GM23338 (cell line): ENCODE results near the gene SLC12A3. TPM values are rescaled to one million over a fixed set of nuclear protein-coding genes. Genes with fewer than 3 reads are reported as not detected.

Experiments used
- ATAC-seq: fragments of 200-7000 bp; cut with Tn5 transposase; 3 replicates; pipeline ENCODE4 v1.9.1; 2020
- DNase-seq: peaks from one replicate; pipeline ENCODE4 v3.0.0-alpha.2; 2015; ENCODE audit warnings: low spot score
- H2AFZ ChIP-seq: fragments of 200-600 bp; sonication (generic); 2 replicates; pipeline ENCODE4 v1.8.0; 2016; ENCODE audit warnings: antibody characterized with exemption, mild to moderate bottlenecking, moderate library complexity
- H3F3A ChIP-seq: fragments of 200-600 bp; sonication (generic); replicated peaks from 2 replicates; pipeline ENCODE4 v1.8.0; 2017; ENCODE audit warnings: antibody characterized with exemption, mixed run types, low read depth
- H3K27ac ChIP-seq: fragments of 200-600 bp; sonication (generic); 2 replicates; pipeline ENCODE4 v1.6.1; 2016; ENCODE audit warnings: low read depth
- H3K27me3 ChIP-seq: fragments of 200-600 bp; sonication (generic); 2 replicates; pipeline ENCODE4 v1.8.0; 2016; ENCODE audit warnings: mild to moderate bottlenecking, mixed run types, moderate library complexity; ENCODE audit not compliant: insufficient read depth
- H3K36me3 ChIP-seq: fragments of 200-600 bp; sonication (generic); 2 replicates; pipeline ENCODE4 v1.8.0; 2016; ENCODE audit warnings: mild to moderate bottlenecking; ENCODE audit not compliant: insufficient read depth
- H3K4me1 ChIP-seq: fragments of 200-600 bp; sonication (generic); 2 replicates; pipeline ENCODE4 v1.8.0; 2016; ENCODE audit warnings: mild to moderate bottlenecking, moderate library complexity; ENCODE audit not compliant: insufficient read depth
- H3K4me2 ChIP-seq: fragments of 200-600 bp; sonication (generic); 2 replicates; pipeline ENCODE4 v1.7.1; 2017; ENCODE audit warnings: mixed run types
- H3K4me3 ChIP-seq: fragments of 200-600 bp; sonication (generic); 2 replicates; pipeline ENCODE4 v1.6.1; 2016; ENCODE audit warnings: mixed run types
- H3K79me2 ChIP-seq: fragments of 200-600 bp; sonication (generic); replicated peaks from 2 replicates; pipeline ENCODE4 v1.8.0; 2017; ENCODE audit warnings: mild to moderate bottlenecking; ENCODE audit not compliant: insufficient read depth
- H3K9me2 ChIP-seq: fragments of 200-600 bp; sonication (generic); 2 replicates; pipeline ENCODE4 v1.8.0; 2017; ENCODE audit not compliant: insufficient read depth
- H4K20me1 ChIP-seq: fragments of 200-600 bp; sonication (generic); replicated peaks from 2 replicates; pipeline ENCODE4 v1.8.0; 2017; ENCODE audit warnings: mild to moderate bottlenecking; ENCODE audit not compliant: insufficient read depth
- H3K27ac Mint-ChIP-seq: 2 replicates; pipeline ENCODE4 v1.8.0; 2020; ENCODE audit warnings: inconsistent platforms, mild to moderate bottlenecking, moderate library complexity, mixed read lengths
- H3K27me3 Mint-ChIP-seq: 3 replicates; pipeline ENCODE4 v1.8.0; 2022; ENCODE audit warnings: low read depth, mild to moderate bottlenecking, moderate library complexity, mixed read lengths, inconsistent platforms; ENCODE audit not compliant: insufficient read depth, poor library complexity
- H3K36me3 Mint-ChIP-seq: 3 replicates; pipeline ENCODE4 v1.8.0; 2021; ENCODE audit warnings: low read depth, mild to moderate bottlenecking, inconsistent platforms, moderate library complexity, mixed read lengths
- H3K4me1 Mint-ChIP-seq: 3 replicates; pipeline ENCODE4 v1.8.0; 2020; ENCODE audit warnings: mild to moderate bottlenecking, inconsistent platforms, mixed read lengths
- H3K4me3 Mint-ChIP-seq: 3 replicates; pipeline ENCODE4 v1.8.0; 2021; ENCODE audit warnings: moderate library complexity, mild to moderate bottlenecking, inconsistent platforms, mixed read lengths
- H3K9me3 Mint-ChIP-seq: 3 replicates; pipeline ENCODE4 v1.8.0; 2020; ENCODE audit warnings: moderate library complexity, mild to moderate bottlenecking, inconsistent platforms, mixed read lengths
- CREB1 ChIP-seq: fragments of 250-450 bp; sonication (Bioruptor Pico); IDR thresholded peaks from 2 replicates; pipeline ENCODE4 v1.5.0; 2020; ENCODE audit warnings: low read depth, mild to moderate bottlenecking, moderate library complexity
- ETS1 ChIP-seq: IDR thresholded peaks from 2 replicates; pipeline ENCODE4 v1.6.1; 2016; ENCODE audit warnings: antibody characterized with exemption
- EZH2 ChIP-seq: fragments of 200-600 bp; sonication (generic); IDR thresholded peaks from one replicate; pipeline ENCODE4 v1.8.0; 2017; ENCODE audit warnings: antibody characterized with exemption, mild to moderate bottlenecking, low read depth; ENCODE audit not compliant: unreplicated experiment
- EZH2phosphoT487 ChIP-seq: fragments of 200-600 bp; sonication (generic); IDR thresholded peaks from one replicate; pipeline ENCODE4 v1.8.1; 2018; ENCODE audit warnings: antibody characterized with exemption; ENCODE audit not compliant: unreplicated experiment
- JUNB ChIP-seq: IDR thresholded peaks from one replicate; pipeline ENCODE4 v1.6.1; 2016; ENCODE audit warnings: antibody characterized with exemption; ENCODE audit not compliant: unreplicated experiment
- NANOG ChIP-seq: IDR thresholded peaks from 2 replicates; pipeline ENCODE4 v1.6.1; 2016; ENCODE audit warnings: antibody characterized with exemption, borderline replicate concordance
- POLR2AphosphoS5 ChIP-seq: IDR thresholded peaks from 2 replicates; pipeline ENCODE4 v1.6.1; 2016; ENCODE audit warnings: antibody characterized with exemption, low read depth
- REST ChIP-seq: IDR thresholded peaks from one replicate; pipeline ENCODE4 v1.6.1; 2018; ENCODE audit warnings: antibody characterized with exemption; ENCODE audit not compliant: unreplicated experiment
- STAT1 ChIP-seq: IDR thresholded peaks from one replicate; pipeline ENCODE4 v1.6.1; 2016; ENCODE audit warnings: antibody characterized with exemption; ENCODE audit not compliant: unreplicated experiment
- ZNF114 ChIP-seq: fragments of 250-450 bp; sonication (Bioruptor Pico); IDR thresholded peaks from 2 replicates; pipeline ENCODE4 v1.5.0; 2020; ENCODE audit warnings: mild to moderate bottlenecking, moderate library complexity
- ZNF331 ChIP-seq: fragments of 250-450 bp; sonication (Bioruptor Pico); IDR thresholded peaks from 2 replicates; pipeline ENCODE4 v1.5.0; 2020; ENCODE audit warnings: low read depth, mild to moderate bottlenecking, moderate library complexity
- polyA plus RNA-seq: library from polyadenylated mRNA; unstranded; fragments of >200 nt; fragmentation: Nextera tagmentation; extraction: Ambion mirVana; gene quantifications from 2 replicates; pipeline ENCODE4 v1.2.1, GENCODE V29; 2016
- total RNA-seq: library from RNA; depleted of rRNA; stranded (reverse); fragments of >200 nt; shearing (Covaris generic); gene quantifications from 2 replicates; pipeline ENCODE4 v1.2.3, GENCODE V29; 2014
- TF ChIP-seq, protein P1 (sequence below), 2 experiments: fragments of 200-600 bp in 1 of 2; sonication (generic) in 1 of 2; conservative IDR thresholded peaks; 2 replicates each; pipeline versions ENCODE4 v1.5.1 to v1.6.1; 2016 to 2017; ENCODE audit warnings: antibody characterized with exemption in 2 of 2, low read depth in 2 of 2, mild to moderate bottlenecking in 2 of 2, moderate library complexity in 1 of 2

Gene SLC12A3
- total and polyA plus RNA-seq, 2 experiments from 2014 or later: not detected

- TF ChIP-seq, protein P1, sequence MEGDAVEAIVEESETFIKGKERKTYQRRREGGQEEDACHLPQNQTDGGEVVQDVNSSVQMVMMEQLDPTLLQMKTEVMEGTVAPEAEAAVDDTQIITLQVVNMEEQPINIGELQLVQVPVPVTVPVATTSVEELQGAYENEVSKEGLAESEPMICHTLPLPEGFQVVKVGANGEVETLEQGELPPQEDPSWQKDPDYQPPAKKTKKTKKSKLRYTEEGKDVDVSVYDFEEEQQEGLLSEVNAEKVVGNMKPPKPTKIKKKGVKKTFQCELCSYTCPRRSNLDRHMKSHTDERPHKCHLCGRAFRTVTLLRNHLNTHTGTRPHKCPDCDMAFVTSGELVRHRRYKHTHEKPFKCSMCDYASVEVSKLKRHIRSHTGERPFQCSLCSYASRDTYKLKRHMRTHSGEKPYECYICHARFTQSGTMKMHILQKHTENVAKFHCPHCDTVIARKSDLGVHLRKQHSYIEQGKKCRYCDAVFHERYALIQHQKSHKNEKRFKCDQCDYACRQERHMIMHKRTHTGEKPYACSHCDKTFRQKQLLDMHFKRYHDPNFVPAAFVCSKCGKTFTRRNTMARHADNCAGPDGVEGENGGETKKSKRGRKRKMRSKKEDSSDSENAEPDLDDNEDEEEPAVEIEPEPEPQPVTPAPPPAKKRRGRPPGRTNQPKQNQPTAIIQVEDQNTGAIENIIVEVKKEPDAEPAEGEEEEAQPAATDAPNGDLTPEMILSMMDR (conservative IDR thresholded peaks at IDR 0.05; ENCODE audit: low read depth in 2 of 2): no peak
- no peak for TF ChIP-seq POLR2AphosphoS5
- no peak for TF ChIP-seq JUNB
- no peak for TF ChIP-seq NANOG
- no peak for TF ChIP-seq ZNF114 (CRISPR knock-in tag)
These were observed 62.5 kb downstream of the SLC12A3 start (continued) for GRCh38 chr16:56927471-56927870.

GRCh38 chr16:56929639-56930038 lies 64.6 kb downstream of the SLC12A3 start:
- no peak for DNase-seq
- Histone ChIP-seq H3K27me3 (no peaks in the 10 kb centered on the region), H2AFZ (no peak overlapping the region), H3K4me3 (no peak overlapping the region), H3K36me3 (no peaks in the 10 kb centered on the region), H3K9me2 (no peaks in the 10 kb centered on the region), H3K79me2 (peaks cover 24% of the 10 kb centered on the region), H3K4me1 (peaks cover 16% of the 10 kb centered on the region), H3K27ac (no peak overlapping the region), H3F3A (no peaks in the 10 kb centered on the region), H4K20me1 (peaks cover 9% of the 10 kb centered on the region; the same call in 1 of the 2 replicates), H3K4me2 (no peak overlapping the region)
- ATAC-seq: no peak
- Mint-ChIP-seq H3K4me3 (no peak overlapping the region), H3K36me3 (peaks cover 8% of the 10 kb centered on the region; the same call in 2 of the 3 replicates), H3K27ac (no peak overlapping the region), H3K27me3 (peaks cover 7% of the 10 kb centered on the region), H3K4me1 (peaks cover 17% of the 10 kb centered on the region; the same call in 2 of the 3 replicates), H3K9me3 (0 out of 3 replicates have a peak, but pooled peaks cover 2% of the 10 kb centered on the region)
- TF ChIP-seq REST: no peak
- no peak for TF ChIP-seq EZH2
- TF ChIP-seq POLR2AphosphoS5: no peak
- no peak for TF ChIP-seq CREB1 (CRISPR knock-in tag)
- TF ChIP-seq EZH2phosphoT487: no peak
- TF ChIP-seq JUNB: no peak
- no peak for TF ChIP-seq STAT1
- no peak for TF ChIP-seq ZNF114 (CRISPR knock-in tag)
- TF ChIP-seq, protein P1 (conservative IDR thresholded peaks at IDR 0.05; ENCODE audit: low read depth in 2 of 2): no peak
- no peak for TF ChIP-seq ZNF331 (CRISPR knock-in tag)
- TF ChIP-seq ETS1: no peak
